GM12892 (cell line): ENCODE results near the gene POLD4.

Experiments
- POLR2AphosphoS5 ChIP-seq: IDR thresholded peaks from 2 replicates; pipeline ENCODE4 v1.6.1; 2011; ENCODE audit warnings: low read depth, low read length, control low read depth
- TAF1 ChIP-seq: IDR thresholded peaks from 2 replicates; pipeline ENCODE4 v1.6.1; 2011; ENCODE audit warnings: low read depth, mild to moderate bottlenecking, control low read depth, low read length, borderline replicate concordance

GRCh38 chr11:67356387-67356863, 3.1 kb upstream of the POLD4 start:
- TF ChIP-seq POLR2AphosphoS5 (no peak), TAF1 (no peak)
